ENCODE results near the gene PCDHGA3. TPM values are rescaled to one million over a fixed set of nuclear protein-coding genes. Genes with fewer than 3 reads are reported as not detected.
"Not testable (repeated sequence)": the region's sequence is repeated elsewhere in the genome, so short reads cannot be mapped to it uniquely, and the experiment has no call there.

The PCDHGA3 gene
- polyA plus RNA-seq, 3 donors, result 3.4 to 4.5 (median 3.8) TPM

DNA sequence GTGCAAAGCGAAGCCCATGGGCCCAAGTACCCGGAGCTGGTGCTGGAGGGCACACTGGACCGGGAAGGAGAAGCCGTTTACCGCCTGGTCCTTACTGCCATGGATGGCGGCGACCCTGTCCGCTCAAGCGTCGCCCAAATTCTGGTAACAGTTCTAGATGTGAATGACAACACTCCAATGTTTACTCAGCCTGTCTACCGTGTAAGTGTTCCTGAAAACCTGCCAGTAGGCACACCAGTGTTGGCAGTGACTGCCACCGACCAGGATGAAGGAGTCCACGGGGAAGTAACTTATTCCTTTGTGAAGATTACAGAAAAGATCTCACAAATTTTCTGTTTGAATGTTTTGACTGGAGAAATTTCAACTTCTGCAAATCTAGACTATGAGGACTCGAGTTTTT, 31.0 kb downstream of the PCDHGA3 start:
- no peak for DNase-seq

DNA sequence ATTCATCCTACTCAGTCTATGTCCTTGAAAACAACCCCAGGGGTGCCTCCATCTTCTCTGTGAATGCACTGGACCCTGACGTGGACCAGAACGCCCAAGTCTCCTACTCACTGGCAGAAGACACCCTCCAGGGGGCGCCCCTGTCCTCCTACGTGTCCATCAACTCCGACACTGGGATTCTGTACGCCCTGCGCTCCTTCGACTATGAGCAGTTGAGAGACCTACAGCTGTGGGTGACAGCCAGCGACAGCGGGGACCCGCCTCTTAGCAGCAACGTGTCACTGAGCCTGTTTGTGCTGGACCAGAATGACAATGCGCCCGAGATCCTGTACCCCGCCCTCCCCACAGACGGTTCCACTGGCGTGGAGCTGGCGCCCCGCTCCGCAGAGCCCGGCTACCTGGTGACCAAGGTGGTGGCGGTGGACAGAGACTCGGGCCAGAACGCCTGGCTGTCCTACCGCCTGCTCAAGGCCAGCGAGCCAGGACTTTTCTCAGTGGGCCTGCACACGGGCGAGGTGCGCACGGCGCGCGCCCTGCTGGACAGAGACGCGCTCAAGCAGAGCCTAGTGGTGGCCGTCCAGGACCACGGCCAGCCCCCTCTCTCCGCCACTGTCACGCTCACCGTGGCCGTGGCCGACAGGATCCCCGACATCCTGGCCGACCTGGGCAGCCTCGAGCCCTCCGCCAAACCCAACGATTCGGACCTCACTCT, 32.0 kb downstream of the PCDHGA3 start:
- DNase-seq, result not testable (repeated sequence)

DNA sequence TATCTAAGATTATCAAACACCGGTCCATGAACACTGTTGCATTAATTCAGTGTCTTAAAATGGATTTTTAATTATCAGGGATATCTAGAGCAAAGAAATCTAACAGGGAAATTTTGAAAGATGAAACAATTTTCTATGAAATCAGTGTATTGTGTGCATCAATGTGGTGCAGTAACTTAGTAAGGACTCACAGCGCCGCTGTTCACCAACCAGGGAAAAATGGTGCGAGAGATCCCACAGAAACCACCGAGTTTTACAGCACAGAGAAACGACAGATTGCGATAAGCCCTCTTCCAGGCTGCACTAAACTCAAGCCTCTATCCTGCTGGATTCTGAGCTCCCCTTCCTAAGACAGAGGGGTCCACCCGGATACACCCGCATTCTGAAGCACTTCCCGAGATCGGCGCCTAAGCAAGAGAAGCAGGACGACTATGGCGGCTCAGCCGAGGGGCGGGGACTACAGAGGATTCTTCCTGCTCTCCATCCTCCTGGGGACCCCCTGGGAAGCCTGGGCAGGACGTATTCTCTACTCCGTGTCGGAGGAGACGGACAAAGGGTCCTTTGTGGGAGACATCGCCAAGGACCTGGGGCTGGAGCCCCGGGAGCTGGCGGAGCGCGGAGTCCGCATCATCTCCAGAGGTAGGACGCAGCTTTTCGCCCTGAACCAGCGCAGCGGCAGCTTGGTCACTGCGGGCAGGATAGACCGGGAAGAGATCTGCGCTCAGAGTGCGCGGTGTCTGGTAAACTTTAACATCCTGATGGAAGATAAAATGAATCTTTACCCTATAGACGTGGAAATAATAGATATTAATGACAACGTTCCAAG, 39.1 kb downstream of the PCDHGA3 start, which contains the start of gene PCDHGA7:
TSS of gene PCDHGA7 (plus strand) at position 274 of the 826 bp plus-strand sequence. CDS start at position 432, 158 bp downstream.
- no peak for DNase-seq

DNA sequence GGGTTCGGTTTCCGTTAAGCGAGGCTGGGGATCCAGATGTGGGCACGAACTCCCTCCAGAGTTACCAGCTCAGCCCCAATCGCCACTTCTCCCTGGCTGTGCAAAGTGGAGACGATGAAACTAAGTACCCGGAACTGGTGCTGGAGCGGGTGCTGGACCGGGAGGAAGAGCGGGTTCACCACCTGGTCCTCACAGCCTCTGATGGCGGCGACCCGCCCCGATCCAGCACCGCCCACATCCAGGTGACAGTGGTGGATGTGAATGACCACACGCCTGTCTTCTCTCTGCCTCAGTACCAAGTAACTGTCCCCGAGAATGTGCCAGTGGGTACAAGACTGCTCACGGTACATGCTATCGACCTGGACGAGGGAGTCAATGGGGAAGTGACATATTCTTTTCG, 39.7 kb downstream of the PCDHGA3 start:
- DNase-seq, result no peak

DNA sequence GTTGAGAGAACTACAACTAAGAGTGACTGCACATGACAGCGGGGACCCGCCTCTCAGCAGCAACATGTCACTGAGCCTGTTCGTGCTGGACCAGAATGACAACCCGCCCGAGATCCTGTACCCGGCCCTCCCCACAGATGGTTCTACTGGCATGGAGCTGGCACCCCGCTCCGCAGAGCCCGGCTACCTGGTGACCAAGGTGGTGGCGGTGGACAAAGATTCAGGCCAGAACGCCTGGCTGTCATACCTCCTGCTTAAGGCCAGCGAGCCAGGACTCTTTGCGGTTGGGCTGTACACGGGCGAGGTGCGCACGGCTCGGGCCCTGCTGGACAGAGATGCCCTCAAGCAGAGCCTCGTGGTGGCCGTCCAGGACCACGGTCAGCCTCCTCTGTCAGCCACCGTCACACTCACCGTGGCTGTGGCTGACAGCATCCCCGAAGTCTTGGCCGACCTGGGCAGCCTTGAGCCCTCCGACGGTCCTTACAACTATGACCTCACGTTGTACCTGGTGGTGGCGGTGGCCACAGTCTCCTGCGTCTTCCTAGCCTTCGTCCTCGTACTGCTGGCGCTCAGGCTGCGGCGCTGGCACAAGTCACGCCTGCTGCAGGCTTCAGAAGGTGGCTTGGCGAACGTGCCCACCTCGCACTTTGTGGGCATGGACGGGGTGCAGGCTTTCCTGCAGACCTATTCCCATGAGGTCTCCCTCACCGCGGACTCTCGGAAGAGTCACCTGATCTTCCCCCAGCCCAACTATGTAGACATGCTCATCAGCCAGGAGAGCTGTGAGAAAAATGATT, 41.0 kb downstream of the PCDHGA3 start:
- no peak for DNase-seq

DNA sequence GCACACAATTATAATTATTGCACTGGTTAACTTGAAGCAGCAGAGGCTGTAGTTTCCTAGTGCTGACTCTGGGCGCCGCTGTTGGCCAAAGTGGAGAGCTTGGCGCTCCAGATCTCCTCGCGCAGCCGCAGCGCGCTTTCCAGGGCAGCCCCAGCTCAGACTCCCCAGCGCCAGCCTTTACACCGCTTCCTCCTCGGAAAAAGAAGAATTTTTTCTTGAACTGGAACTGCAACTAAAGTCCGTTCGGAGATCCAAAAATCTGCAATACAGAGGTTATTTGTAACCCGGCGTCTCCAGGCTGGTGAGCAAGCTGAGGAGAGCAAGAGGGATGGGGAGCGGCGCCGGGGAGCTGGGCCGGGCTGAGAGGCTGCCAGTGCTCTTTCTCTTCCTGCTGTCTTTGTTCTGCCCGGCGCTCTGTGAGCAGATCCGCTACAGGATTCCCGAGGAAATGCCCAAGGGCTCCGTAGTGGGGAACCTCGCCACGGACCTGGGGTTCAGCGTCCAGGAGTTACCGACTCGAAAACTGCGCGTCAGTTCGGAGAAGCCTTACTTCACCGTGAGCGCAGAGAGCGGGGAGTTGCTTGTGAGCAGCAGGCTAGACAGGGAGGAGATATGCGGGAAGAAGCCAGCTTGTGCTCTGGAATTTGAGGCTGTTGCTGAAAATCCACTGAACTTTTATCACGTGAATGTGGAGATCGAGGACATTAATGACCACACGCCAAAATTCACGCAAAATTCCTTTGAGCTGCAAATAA, 44.1 kb downstream of the PCDHGA3 start, which contains the start of gene PCDHGB4:
TSS of gene PCDHGB4 (plus strand) at position 142 of the 755 bp plus-strand sequence. CDS start at position 329, 187 bp downstream.
- not testable (repeated sequence) for DNase-seq

DNA sequence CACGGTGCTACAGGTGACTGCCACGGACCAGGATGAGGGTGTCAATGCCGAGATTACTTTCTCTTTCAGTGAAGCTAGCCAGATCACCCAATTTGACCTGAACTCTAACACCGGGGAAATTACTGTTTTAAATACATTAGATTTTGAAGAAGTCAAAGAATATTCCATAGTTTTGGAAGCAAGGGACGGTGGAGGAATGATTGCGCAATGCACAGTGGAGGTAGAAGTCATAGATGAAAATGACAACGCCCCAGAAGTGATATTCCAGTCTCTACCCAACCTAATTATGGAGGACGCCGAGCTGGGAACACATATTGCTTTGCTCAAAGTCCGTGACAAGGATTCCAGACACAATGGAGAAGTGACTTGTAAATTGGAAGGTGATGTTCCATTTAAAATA, 45.0 kb downstream of the PCDHGA3 start:
- no peak for DNase-seq

DNA sequence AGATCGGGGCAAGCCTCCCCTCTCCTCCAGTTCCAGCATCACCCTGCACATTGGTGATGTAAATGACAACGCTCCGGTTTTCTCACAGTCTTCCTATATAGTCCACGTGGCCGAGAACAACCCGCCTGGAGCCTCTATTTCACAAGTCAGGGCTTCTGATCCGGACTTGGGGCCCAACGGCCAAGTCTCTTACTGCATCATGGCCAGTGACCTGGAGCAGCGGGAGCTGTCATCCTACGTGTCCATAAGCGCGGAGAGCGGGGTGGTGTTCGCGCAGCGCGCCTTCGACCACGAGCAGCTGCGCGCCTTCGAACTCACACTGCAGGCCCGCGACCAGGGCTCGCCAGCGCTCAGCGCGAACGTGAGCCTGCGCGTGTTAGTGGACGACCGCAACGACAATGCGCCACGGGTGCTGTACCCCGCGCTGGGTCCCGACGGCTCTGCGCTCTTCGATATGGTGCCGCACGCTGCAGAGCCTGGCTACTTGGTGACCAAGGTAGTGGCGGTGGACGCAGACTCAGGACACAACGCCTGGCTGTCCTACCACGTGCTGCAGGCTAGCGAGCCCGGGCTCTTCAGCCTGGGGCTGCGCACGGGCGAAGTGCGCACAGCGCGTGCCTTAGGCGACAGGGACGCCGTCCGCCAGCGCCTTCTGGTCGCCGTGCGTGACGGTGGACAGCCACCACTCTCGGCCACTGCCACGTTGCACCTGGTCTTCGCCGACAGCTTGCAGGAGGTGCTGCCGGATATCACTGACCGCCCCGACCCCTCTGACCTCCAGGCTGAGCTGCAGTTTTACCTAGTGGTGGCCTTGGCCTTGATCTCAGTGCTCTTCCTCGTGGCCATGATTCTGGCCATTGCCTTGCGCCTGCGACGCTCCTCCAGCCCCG, 45.8 kb downstream of the PCDHGA3 start:
- no peak for DNase-seq

DNA sequence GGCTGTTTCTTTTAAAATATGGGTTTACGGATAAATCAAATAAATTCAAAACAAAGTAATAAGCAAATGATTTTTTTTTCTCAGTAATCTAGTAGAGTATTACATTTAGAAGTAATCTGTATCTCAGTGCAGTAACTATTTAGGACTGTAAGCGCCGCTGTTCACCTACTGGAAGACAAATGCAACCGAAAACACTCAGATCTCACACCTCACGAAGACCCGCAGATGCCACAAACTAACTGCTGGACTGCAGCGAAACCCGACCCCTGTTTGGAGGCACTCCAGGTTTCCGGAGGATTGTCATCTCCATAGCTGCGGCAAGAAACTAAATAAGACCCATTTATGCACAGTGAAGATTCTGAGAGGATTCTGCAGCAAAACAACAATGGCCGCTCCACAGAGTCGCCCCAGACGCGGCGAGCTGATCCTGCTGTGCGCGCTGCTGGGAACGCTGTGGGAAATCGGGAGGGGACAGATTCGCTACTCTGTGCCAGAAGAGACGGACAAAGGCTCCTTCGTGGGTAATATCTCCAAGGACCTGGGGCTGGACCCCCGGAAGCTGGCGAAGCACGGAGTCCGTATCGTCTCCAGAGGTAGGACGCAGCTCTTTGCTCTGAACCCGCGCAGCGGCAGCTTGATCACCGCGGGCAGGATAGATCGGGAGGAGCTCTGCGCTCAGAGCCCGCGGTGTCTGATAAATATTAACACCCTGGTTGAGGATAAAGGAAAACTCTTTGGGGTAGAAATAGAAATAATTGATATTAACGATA, 49.0 kb downstream of the PCDHGA3 start, which contains the start of gene PCDHGA8:
TSS of gene PCDHGA8 (plus strand) at position 205 of the 770 bp plus-strand sequence. CDS start at position 386, 181 bp downstream.
- DNase-seq, result no peak

DNA sequence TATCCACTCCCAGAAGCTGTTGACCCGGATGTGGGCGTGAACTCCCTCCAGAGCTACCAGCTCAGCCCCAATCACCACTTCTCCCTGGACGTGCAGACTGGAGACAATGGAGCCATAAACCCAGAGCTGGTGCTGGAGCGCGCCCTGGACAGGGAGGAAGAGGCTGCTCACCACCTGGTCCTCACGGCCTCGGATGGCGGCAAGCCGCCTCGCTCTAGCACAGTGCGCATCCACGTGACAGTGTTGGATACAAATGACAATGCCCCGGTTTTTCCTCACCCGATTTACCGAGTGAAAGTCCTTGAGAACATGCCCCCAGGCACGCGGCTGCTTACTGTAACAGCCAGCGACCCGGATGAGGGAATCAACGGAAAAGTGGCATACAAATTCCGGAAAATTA, 49.6 kb downstream of the PCDHGA3 start:
- no peak for DNase-seq

DNA sequence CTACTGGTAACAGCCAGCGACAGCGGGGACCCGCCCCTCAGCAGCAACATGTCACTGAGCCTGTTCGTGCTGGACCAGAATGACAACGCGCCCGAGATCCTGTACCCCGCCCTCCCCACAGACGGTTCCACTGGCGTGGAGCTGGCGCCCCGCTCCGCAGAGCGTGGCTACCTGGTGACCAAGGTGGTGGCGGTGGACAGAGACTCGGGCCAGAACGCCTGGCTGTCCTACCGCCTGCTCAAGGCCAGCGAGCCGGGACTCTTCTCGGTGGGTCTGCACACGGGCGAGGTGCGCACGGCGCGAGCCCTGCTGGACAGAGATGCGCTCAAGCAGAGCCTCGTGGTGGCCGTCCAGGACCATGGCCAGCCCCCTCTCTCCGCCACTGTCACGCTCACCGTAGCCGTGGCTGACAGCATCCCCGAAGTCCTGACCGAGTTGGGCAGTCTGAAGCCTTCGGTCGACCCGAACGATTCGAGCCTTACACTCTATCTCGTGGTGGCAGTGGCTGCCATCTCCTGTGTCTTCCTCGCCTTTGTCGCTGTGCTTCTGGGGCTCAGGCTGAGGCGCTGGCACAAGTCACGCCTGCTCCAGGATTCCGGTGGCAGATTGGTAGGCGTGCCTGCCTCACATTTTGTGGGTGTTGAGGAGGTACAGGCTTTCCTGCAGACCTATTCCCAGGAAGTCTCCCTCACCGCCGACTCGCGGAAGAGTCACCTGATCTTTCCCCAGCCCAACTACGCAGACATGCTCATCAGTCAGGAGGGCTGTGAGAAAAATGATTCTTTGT, 51.0 kb downstream of the PCDHGA3 start:
- DNase-seq, result not testable (repeated sequence)

Other genes with a start within 250 kb of the PCDHGA3 start
- gene PCDHB2, start 249.2 kb upstream of the PCDHGA3 start, polyA plus RNA-seq (ENCODE audit: insufficient read length in 3 of 3), result 1 to 10 TPM; 4.5 to 8.4 (median 4.9) TPM
- 1 to 10 TPM; 3.7 to 4.7 (median 3.8) TPM for gene PCDHB3, start 243.4 kb upstream of the PCDHGA3 start, polyA plus RNA-seq (ENCODE audit: insufficient read length in 3 of 3)
- 1 to 10 TPM in 2 of 3 donors, under 1 TPM in 1; 0.97 to 2.1 (median 2.0) TPM for gene PCDHB4, start 222.0 kb upstream of the PCDHGA3 start, polyA plus RNA-seq (ENCODE audit: insufficient read length in 3 of 3)
- gene PCDHB5, start 208.6 kb upstream of the PCDHGA3 start, polyA plus RNA-seq (ENCODE audit: insufficient read length in 3 of 3), result 1 to 10 TPM; 5.3 to 9.5 (median 9.1) TPM
- gene PCDHB6, start 193.8 kb upstream of the PCDHGA3 start, polyA plus RNA-seq (ENCODE audit: insufficient read length in 3 of 3), result 1 to 10 TPM; 1.6 to 3.1 (median 3.0) TPM
- gene PCDHB7, start 171.2 kb upstream of the PCDHGA3 start, polyA plus RNA-seq (ENCODE audit: insufficient read length in 3 of 3), result 1 to 10 TPM; 3.5 to 4.4 (median 4.2) TPM
- gene PCDHB8, start 166.0 kb upstream of the PCDHGA3 start, polyA plus RNA-seq (ENCODE audit: insufficient read length in 3 of 3), result 1 to 10 TPM; 1.5 to 3.1 (median 2.1) TPM
- gene PCDHB16, start 161.4 kb upstream of the PCDHGA3 start, polyA plus RNA-seq (ENCODE audit: insufficient read length in 3 of 3), result 1 to 10 TPM; 5.1 to 7.4 (median 6.5) TPM
- 1 to 10 TPM; 3.4 to 4.5 (median 4.1) TPM for gene PCDHB9, start 156.7 kb upstream of the PCDHGA3 start, polyA plus RNA-seq (ENCODE audit: insufficient read length in 3 of 3)
- gene PCDHB10, start 151.5 kb upstream of the PCDHGA3 start, polyA plus RNA-seq (ENCODE audit: insufficient read length in 3 of 3), result 1 to 10 TPM; 4.9 to 6.6 (median 6.4) TPM
- gene PCDHB11, start 144.2 kb upstream of the PCDHGA3 start, polyA plus RNA-seq (ENCODE audit: insufficient read length in 3 of 3), result 1 to 10 TPM; 3.8 to 6.5 (median 4.6) TPM
- 1 to 10 TPM; 3.6 to 4.6 (median 4.5) TPM for gene PCDHB12, start 135.1 kb upstream of the PCDHGA3 start, polyA plus RNA-seq (ENCODE audit: insufficient read length in 3 of 3)
- gene PCDHB13, start 129.9 kb upstream of the PCDHGA3 start, polyA plus RNA-seq (ENCODE audit: insufficient read length in 3 of 3), result 1 to 10 TPM; 6.4 to 7.5 (median 6.9) TPM
- 10 to 100 TPM; 10.1 to 11.2 (median 10.2) TPM for gene PCDHB14, start 120.5 kb upstream of the PCDHGA3 start, polyA plus RNA-seq (ENCODE audit: insufficient read length in 3 of 3)
- 10 to 100 TPM; 14.3 to 15.2 (median 14.7) TPM for gene PCDHB15, start 98.4 kb upstream of the PCDHGA3 start, polyA plus RNA-seq (ENCODE audit: insufficient read length in 3 of 3)
- under 1 TPM in 2 of 3 donors, not detected in 1; 0.19 to 0.21 TPM for gene SLC25A2, start 39.8 kb upstream of the PCDHGA3 start, polyA plus RNA-seq (ENCODE audit: insufficient read length in 3 of 3)
- 100 to 1,000 TPM; 137 to 157 (median 148) TPM for gene TAF7, start 23.0 kb upstream of the PCDHGA3 start, polyA plus RNA-seq (ENCODE audit: insufficient read length in 3 of 3)
- 1 to 10 TPM in 2 of 3 donors, under 1 TPM in 1; 0.81 to 1.7 (median 1.0) TPM for gene PCDHGA1, start 13.3 kb upstream of the PCDHGA3 start, polyA plus RNA-seq (ENCODE audit: insufficient read length in 3 of 3)
- gene PCDHGA2, start 5.1 kb upstream of the PCDHGA3 start, polyA plus RNA-seq (ENCODE audit: insufficient read length in 3 of 3), result 1 to 10 TPM; 6.3 to 8.3 (median 6.4) TPM
- 1 to 10 TPM; 1.7 to 1.8 (median 1.7) TPM for gene PCDHGB1, start 6.3 kb downstream of the PCDHGA3 start, polyA plus RNA-seq (ENCODE audit: insufficient read length in 3 of 3)
- 1 to 10 TPM; 2.3 to 3.0 (median 2.4) TPM for gene PCDHGA4, start 11.2 kb downstream of the PCDHGA3 start, polyA plus RNA-seq (ENCODE audit: insufficient read length in 3 of 3)
- 1 to 10 TPM; 3.5 to 4.9 (median 3.6) TPM for gene PCDHGB2, start 16.2 kb downstream of the PCDHGA3 start, polyA plus RNA-seq (ENCODE audit: insufficient read length in 3 of 3)
- 1 to 10 TPM; 2.6 to 3.2 (median 2.6) TPM for gene PCDHGA5, start 20.3 kb downstream of the PCDHGA3 start, polyA plus RNA-seq (ENCODE audit: insufficient read length in 3 of 3)
- 1 to 10 TPM; 1.9 to 2.6 (median 2.5) TPM for gene PCDHGB3, start 26.4 kb downstream of the PCDHGA3 start, polyA plus RNA-seq (ENCODE audit: insufficient read length in 3 of 3)
- gene PCDHGA6, start 30.1 kb downstream of the PCDHGA3 start, polyA plus RNA-seq (ENCODE audit: insufficient read length in 3 of 3), result 1 to 10 TPM; 6.4 to 8.5 (median 7.9) TPM
- 1 to 10 TPM; 2.2 to 2.5 (median 2.5) TPM for gene PCDHGA7, start 38.9 kb downstream of the PCDHGA3 start, polyA plus RNA-seq (ENCODE audit: insufficient read length in 3 of 3)
- gene PCDHGB4, start 43.9 kb downstream of the PCDHGA3 start, polyA plus RNA-seq (ENCODE audit: insufficient read length in 3 of 3), result 1 to 10 TPM; 4.9 to 6.2 (median 6.2) TPM
- gene PCDHGA8, start 48.8 kb downstream of the PCDHGA3 start, polyA plus RNA-seq (ENCODE audit: insufficient read length in 3 of 3), result under 1 TPM; 0.78 to 0.85 (median 0.81) TPM
- 10 to 100 TPM in 1 of 3 donors, 1 to 10 TPM in 2; 9.3 to 12.0 (median 9.7) TPM for gene PCDHGB5, start 54.1 kb downstream of the PCDHGA3 start, polyA plus RNA-seq (ENCODE audit: insufficient read length in 3 of 3)
- 1 to 10 TPM; 4.8 to 6.1 (median 5.5) TPM for gene PCDHGA9, start 58.9 kb downstream of the PCDHGA3 start, polyA plus RNA-seq (ENCODE audit: insufficient read length in 3 of 3)
- 1 to 10 TPM; 6.8 to 7.8 (median 7.3) TPM for gene PCDHGB6, start 64.2 kb downstream of the PCDHGA3 start, polyA plus RNA-seq (ENCODE audit: insufficient read length in 3 of 3)
- 1 to 10 TPM; 3.1 to 3.7 (median 3.4) TPM for gene PCDHGA10, start 69.2 kb downstream of the PCDHGA3 start, polyA plus RNA-seq (ENCODE audit: insufficient read length in 3 of 3)
- gene PCDHGB7, start 73.8 kb downstream of the PCDHGA3 start, polyA plus RNA-seq (ENCODE audit: insufficient read length in 3 of 3), result 10 to 100 TPM; 11.0 to 17.3 (median 16.1) TPM
- 1 to 10 TPM; 3.8 to 6.3 (median 4.9) TPM for gene PCDHGA11, start 77.2 kb downstream of the PCDHGA3 start, polyA plus RNA-seq (ENCODE audit: insufficient read length in 3 of 3)
- gene PCDHGA12, start 86.7 kb downstream of the PCDHGA3 start, polyA plus RNA-seq (ENCODE audit: insufficient read length in 3 of 3), result 1 to 10 TPM; 1.1 to 2.9 (median 1.8) TPM
- 100 to 1,000 TPM in 1 of 3 donors, 10 to 100 TPM in 2; 91.6 to 131 (median 92.5) TPM for gene PCDHGC3, start 132.1 kb downstream of the PCDHGA3 start, polyA plus RNA-seq (ENCODE audit: insufficient read length in 3 of 3)
- gene PCDHGC4, start 141.2 kb downstream of the PCDHGA3 start, polyA plus RNA-seq (ENCODE audit: insufficient read length in 3 of 3), result 1 to 10 TPM; 3.3 to 4.3 (median 3.8) TPM
- 1 to 10 TPM in 1 of 3 donors, under 1 TPM in 2; 0.40 to 1.1 (median 0.93) TPM for gene PCDHGC5, start 145.3 kb downstream of the PCDHGA3 start, polyA plus RNA-seq (ENCODE audit: insufficient read length in 3 of 3)

Data from renal pelvis (tissue), 4 donors.